Activated CD8-positive, alpha-beta memory T cell treated with anti-CD3 and anti-CD28 coated beads for 4 hours (primary cell): Measurements from ENCODE around the gene ZNF789.

Experiments
- DNase-seq, 2 donors: peaks; one replicate each; pipeline ENCODE4 v3.0.0-alpha.2; 2020; ENCODE audit warnings: low read depth in 2 of 2

Gene ZNF789

DNA sequence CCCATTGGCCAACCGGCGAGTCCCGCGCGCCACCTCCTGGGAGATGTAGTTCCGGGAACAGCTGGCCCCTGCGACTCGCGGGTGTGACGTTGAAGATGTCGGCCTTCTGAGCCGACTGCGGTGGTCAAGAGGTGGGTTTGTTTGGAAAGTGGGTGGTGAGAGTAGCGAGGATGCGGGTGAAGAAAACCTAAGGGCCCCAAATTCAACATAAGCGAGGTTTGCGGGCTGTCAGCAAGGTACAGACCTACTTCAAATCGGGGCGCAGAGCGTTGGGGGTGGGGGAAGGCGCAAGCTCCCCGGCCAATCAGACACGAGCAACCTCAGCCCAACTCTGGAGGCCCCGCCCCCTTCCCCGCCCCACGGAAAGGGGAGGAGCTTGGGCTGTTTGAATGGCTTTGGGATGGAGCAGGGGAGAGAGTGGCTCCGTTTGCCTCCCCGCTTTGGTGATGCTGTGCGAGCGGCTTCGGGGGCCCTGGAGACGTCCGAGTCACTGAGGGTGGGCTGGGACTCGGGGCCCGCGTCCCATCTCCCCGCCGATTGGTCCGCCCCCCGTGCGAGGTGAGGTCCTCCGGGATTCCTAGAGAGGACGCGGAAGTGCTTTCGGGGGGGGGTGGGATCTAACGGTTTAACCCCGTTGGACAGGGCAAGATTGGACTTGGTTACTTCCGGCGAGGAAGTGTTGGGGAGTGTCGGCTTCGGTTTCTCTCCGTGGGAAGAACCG, 32.1 kb downstream of the ZNF789 start, which contains the start of gene ZKSCAN5:
TSS of gene ZKSCAN5 (plus strand) at position 60 of the 721 bp plus-strand sequence. CDS start 1,383 bp downstream, outside the sequence.
- DNase-seq, result peak; percentile 92 to 96

DNA sequence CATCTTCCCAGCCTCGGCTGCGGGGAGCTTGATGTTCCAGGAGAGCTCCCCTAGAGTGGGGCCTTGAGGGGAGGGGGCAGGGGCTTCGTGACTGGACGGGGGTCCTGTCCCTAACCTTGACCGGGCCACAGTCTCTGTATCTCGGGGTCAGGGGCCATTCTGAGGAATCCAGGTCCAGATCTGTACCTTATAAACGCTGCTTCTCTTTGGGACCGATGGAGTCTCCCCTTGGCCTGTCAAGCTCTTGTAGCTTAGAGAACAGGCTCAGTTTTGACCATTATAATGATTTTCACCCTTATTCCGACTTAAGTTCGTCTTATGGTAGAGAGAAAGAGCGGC, 32.6 kb downstream of the ZNF789 start:
- no peak for DNase-seq

DNA sequence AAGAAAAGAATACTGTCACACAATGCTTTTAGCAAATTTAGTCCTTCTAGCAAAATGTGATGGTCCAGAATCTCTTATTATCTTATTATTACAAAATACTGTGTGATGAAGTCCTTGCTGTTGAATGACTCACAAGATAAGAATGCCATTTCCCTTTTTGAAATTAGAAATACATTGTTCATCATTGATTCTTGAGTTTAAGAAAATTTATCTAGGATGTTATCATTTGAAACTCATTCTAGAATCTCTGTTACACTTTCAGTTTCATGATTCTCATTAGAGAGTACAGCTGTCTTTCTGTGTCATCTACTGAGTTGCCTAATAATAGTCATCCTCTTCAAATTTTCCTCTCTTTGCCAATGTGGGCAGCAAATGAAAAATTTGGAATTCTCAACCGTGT, 41.4 kb downstream of the ZNF789 start:
- no peak for DNase-seq

DNA sequence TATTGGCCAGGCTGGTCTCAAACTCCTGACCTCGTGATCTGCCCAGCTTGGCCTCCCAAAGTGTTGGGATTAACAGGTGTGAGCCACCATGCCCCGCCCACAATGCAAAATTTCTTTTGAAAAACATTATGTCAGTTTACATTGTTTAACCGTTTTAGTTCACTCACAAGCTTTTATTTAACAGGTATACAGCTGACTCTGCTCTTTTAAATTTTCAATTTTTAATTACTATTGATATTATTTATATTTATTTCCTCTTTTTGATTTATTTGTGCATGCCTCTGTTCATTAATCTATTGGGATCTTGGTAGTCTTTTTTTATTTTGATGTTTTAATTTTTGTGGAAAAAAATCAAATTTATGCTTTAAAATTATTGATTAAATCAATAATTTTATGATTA, 48.7 kb downstream of the ZNF789 start:
- no peak for DNase-seq

DNA sequence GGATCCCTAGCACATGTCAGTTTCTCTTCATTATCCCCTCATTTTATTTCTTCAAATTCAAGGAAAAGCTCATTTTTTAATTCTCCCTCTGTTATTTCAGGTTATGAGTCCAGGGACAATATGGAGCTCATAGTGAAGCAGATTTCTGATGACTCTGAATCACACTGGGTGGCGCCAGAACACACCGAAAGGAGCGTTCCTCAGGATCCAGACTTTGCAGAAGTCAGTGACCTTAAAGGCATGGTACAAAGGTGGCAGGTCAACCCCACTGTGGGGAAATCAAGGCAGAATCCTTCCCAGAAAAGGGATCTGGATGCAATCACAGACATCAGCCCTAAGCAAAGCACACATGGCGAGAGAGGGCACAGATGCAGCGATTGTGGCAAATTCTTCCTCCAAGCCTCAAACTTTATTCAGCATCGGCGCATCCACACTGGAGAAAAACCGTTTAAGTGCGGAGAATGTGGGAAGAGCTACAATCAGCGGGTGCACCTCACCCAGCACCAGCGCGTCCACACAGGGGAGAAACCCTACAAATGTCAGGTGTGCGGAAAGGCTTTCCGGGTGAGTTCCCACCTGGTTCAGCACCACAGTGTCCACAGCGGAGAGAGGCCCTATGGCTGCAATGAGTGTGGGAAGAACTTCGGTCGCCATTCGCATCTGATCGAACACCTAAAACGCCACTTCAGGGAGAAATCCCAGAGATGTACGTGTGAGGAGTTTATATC, 53.2 kb downstream of the ZNF789 start:
- no peak for DNase-seq

DNA sequence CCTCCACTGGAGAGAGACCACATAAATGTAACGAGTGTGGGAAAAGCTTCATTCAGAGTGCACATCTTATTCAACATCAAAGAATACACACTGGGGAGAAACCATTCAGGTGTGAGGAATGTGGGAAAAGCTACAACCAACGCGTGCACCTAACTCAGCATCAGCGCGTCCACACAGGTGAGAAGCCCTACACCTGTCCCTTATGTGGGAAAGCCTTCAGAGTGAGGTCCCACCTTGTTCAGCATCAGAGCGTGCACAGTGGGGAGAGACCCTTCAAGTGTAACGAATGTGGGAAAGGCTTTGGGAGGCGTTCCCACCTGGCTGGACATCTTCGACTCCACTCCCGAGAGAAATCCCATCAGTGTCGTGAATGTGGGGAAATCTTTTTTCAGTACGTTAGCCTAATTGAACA, 58.7 kb downstream of the ZNF789 start:
- no peak for DNase-seq

DNA sequence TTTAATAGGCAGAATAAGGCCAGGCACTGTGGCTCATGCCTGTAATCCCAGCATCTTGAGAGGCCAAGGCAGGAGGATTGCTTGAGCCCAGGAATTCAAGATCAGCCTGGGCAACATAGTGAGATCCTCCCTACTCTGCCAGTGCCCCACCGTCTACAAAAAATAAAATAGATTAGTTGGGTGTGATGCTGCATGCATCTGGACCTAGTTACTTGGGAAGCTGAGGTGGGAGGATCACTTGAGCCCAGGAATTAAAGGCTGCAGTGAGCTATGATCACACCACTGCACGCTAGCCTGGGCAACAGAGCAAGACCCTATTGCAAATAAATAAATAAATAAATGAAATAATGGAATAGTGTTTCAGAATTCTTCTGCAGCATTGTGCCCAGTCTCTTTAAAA, 63.0 kb downstream of the ZNF789 start:
- no peak for DNase-seq
